Lower leg skin (tissue), 4 donors: Measurements from ENCODE around the gene TBC1D22A. TPM values are rescaled to one million over a fixed set of nuclear protein-coding genes. Genes with fewer than 3 reads are reported as not detected.

Experiments used
- DNase-seq, 2 donors: peaks; one replicate each; pipeline ENCODE4 v3.0.0-alpha.2; 2019; ENCODE audit warnings: low spot score in 2 of 2
- H3K4me3 ChIP-seq: fragments of 200-600 bp; sonication (generic); 2 replicates; pipeline ENCODE4 v1.5.1; 2017; ENCODE audit warnings: mild to moderate bottlenecking, low read depth; ENCODE audit not compliant: poor library complexity, severe bottlenecking
- CTCF ChIP-seq, 3 donors: fragments of 450-650 bp; IDR thresholded peaks; one replicate each; pipeline ENCODE4 v1.5.1; 2016; ENCODE audit warnings: antibody characterized with exemption in 3 of 3, mild to moderate bottlenecking in 3 of 3, moderate library complexity in 2 of 3
- POLR2A ChIP-seq, 2 donors: fragments of 450-650 bp; IDR thresholded peaks; one replicate each; pipeline ENCODE4 v1.6.1; 2016 to 2017; ENCODE audit warnings: antibody characterized with exemption in 2 of 2, mild to moderate bottlenecking in 1 of 2, moderate library complexity in 1 of 2
- WGBS, 2 donors: methylation state at CpG; one replicate each; pipeline ENCODE4 v1.1.5; 2018; 5-methylcytosine and 5-hydroxymethylcytosine counted together
- intact Hi-C: fragments of 100-400 bp; cut with DNase I; formaldehyde crosslinking; loops from one replicate; pipeline ENCODE4 v1.15.0; 2023; ENCODE audit warnings: low total_unique reads
- total RNA-seq, 4 donors: library from RNA; depleted of rRNA; stranded (reverse); fragments of >200 nt; gene quantifications; one replicate each; pipeline ENCODE4 v1.1.0, GENCODE V29; 2016

The TBC1D22A gene
- total RNA-seq, 4 donors from 2014 or later: 21.8 to 32.3 (median 31.6) TPM

DNA sequence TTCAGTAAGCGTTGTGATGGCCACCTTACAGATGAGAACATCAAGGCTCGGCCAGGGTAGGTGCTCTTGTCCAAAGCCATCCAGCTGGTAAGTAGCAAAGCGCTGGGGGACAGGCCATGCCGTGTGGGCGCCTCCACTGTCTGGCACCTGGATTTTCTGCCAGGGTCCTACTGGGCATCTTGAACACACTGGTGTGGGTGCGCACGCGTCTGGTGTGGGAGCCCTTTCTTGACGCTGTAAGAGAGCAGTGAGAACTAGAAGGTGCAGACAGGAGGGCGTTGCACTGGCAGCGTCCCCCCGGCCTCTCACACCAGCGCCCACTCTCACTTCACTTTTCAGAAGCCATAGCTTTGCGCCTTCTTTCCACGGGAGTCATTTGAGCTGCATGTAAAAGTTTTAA, 296.6 kb downstream of the TBC1D22A start:
- DNase-seq: no peak
- WGBS, 2 donors: 93 to 94% methylated on average over 15 of the region's 15 CpGs
- no peak for TF ChIP-seq POLR2A (IDR thresholded peaks at IDR 0.05)
- no peak for TF ChIP-seq CTCF (IDR thresholded peaks at IDR 0.05)

DNA sequence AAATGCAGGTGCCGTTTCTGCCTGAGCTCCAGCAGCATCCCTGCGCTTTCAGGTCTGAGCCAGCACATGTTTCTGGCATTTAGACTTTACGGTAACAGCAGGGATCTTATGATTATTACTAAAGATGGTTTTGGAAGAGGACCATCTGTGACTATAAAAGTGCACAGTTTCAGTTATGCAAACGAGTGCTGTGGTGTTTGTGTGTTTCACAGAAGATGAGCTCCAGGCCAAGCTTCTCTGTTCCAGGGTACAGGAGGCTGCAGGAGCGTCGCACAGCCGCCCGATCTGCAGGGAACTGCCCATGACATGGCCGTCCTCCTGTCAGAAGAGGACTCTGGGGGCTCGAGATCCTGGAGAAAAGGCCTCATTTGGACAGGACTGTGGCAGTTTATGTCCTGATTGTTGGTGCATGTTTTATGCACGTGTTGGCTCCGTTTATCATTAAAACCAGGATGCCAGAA, 297.3 kb downstream of the TBC1D22A start:
- 73 to 77% methylated on average over 12 of the region's 12 CpGs for WGBS, 2 donors
- H3K4me3 ChIP-seq: no peak overlapping the region
- DNase-seq: no peak
- TF ChIP-seq CTCF (IDR thresholded peaks at IDR 0.05) (no peak), POLR2A (IDR thresholded peaks at IDR 0.05) (no peak)
- intact Hi-C loops: no loop called here

More for the DNA sequence above, 296.6 kb downstream of the TBC1D22A start:
- intact Hi-C loops: no loop called here
- no peak overlapping the region for H3K4me3 ChIP-seq

GRCh38 chr22:47060718-47061117, 298.3 kb downstream of the TBC1D22A start:
- TF ChIP-seq POLR2A (IDR thresholded peaks at IDR 0.05) (no peak), CTCF (IDR thresholded peaks at IDR 0.05) (no peak)
- peak in 1 of 2 donors; percentile 57 for DNase-seq

DNA sequence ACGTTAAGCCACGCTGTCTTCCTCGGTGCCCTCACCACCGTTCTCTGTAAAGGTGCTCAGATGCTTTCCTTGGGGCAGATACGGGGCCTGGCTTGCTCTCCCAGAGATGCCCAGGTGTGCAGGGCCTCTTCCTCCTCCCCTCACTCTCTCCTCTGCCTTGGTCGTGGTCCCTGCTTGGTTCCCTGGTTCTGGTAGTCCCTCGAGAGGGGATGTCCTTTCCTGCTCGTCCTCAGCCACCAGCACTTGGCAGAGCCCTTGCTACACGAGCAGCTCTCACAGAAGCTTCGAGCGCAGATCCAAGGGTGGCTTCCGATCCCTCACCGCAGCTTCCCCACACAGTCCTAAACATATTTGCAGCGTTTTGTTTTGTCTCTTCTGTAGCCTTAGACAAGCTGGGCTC, 298.8 kb downstream of the TBC1D22A start:
- TF ChIP-seq POLR2A (IDR thresholded peaks at IDR 0.05) (no peak), CTCF (IDR thresholded peaks at IDR 0.05) (no peak)
- 94 to 95% methylated on average over 14 of the region's 14 CpGs for WGBS, 2 donors
- DNase-seq: peak in 1 of 2 donors; percentile 75
- no peak overlapping the region for H3K4me3 ChIP-seq
- intact Hi-C loops: no loop called here

More at GRCh38 chr22:47060718-47061117, 298.3 kb downstream of the TBC1D22A start:
- no peak overlapping the region for H3K4me3 ChIP-seq
- 94 to 97% methylated on average over 15 of the region's 15 CpGs for WGBS, 2 donors
- intact Hi-C loops: no loop called here

DNA sequence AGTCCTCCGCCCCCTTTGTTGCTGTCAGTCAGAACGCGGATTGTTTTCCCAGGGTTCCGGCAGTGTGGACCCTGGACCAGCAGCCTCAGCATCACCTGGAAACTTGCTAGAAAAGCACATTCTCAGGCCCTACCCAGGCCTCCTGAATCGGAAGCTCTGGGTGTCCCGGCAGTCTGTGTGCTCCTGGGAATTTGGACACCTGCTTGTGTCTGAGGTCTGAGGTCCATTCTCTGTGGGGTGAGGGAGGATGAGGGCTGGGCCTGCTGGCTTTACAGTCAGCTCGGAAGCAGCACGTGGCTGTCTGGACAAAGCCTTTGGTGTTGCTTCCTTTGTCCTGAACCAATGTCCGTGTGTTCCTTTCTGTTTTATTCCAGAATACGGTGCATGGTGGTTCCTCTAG, 299.7 kb downstream of the TBC1D22A start:
- intact Hi-C loops: no loop called here
- H3K4me3 ChIP-seq: no peak overlapping the region
- WGBS, 2 donors: 95 to 97% methylated on average over 10 of the region's 10 CpGs
- TF ChIP-seq CTCF (IDR thresholded peaks at IDR 0.05) (no peak), POLR2A (IDR thresholded peaks at IDR 0.05) (no peak)
- peak in 1 of 2 donors; percentile 46 for DNase-seq

GRCh38 chr22:47063071-47063509, 300.6 kb downstream of the TBC1D22A start:
- peak in 1 of 2 donors; percentile 66 for DNase-seq
- 93% methylated on average over 14 of the region's 14 CpGs for WGBS, 2 donors
- H3K4me3 ChIP-seq: no peak overlapping the region
- TF ChIP-seq POLR2A (IDR thresholded peaks at IDR 0.05) (no peak), CTCF (IDR thresholded peaks at IDR 0.05) (no peak)
- intact Hi-C loops: no loop called here
